Mesothelial cell of epicardium (in vitro differentiated cells): ENCODE data around the gene DTWD2. TPM values are rescaled to one million over a fixed set of nuclear protein-coding genes. Genes with fewer than 3 reads are reported as not detected.
"Not testable (repeated sequence)": the region's sequence is repeated elsewhere in the genome, so short reads cannot be mapped to it uniquely, and the experiment has no call there.

Experiments
- DNase-seq, 2 experiments: peaks; one replicate each; pipeline ENCODE4 v3.0.0; 2021; ENCODE audit warnings: low spot score in 2 of 2; ENCODE audit not compliant: unreplicated experiment in 2 of 2
- H3K27ac Mint-ChIP-seq: 2 replicates; pipeline ENCODE4 v1.8.0; 2021; ENCODE audit warnings: mixed read lengths
- H3K27me3 Mint-ChIP-seq: 2 replicates; pipeline ENCODE4 v1.8.0; 2021; ENCODE audit warnings: low read depth, mixed read lengths
- H3K36me3 Mint-ChIP-seq: 2 replicates; pipeline ENCODE4 v1.8.0; 2021; ENCODE audit warnings: mixed read lengths
- H3K4me1 Mint-ChIP-seq: 2 replicates; pipeline ENCODE4 v1.8.0; 2021; ENCODE audit warnings: mixed read lengths
- H3K4me3 Mint-ChIP-seq: 2 replicates; pipeline ENCODE4 v1.8.0; 2021; ENCODE audit warnings: mild to moderate bottlenecking, moderate library complexity, mixed read lengths
- H3K9me3 Mint-ChIP-seq: 2 replicates; pipeline ENCODE4 v1.8.0; 2021; ENCODE audit warnings: mixed read lengths
- CTCF ChIP-seq: fragments of 200-600 bp; sonication (generic); IDR thresholded peaks from one replicate; pipeline ENCODE4 v1.5.0; 2021; ENCODE audit warnings: antibody characterized with exemption; ENCODE audit not compliant: unreplicated experiment
- total RNA-seq: library from RNA; stranded (reverse); gene quantifications from 3 replicates; pipeline ENCODE4 v1.2.1, GENCODE V29; 2021

DTWD2 gene
- total RNA-seq, 1 donor from 2014 or later: 9.1 TPM

- no peak for TF ChIP-seq CTCF
- H3K27ac Mint-ChIP-seq: no peak overlapping the region
- H3K36me3 Mint-ChIP-seq: peaks cover 38% of the 10 kb centered on the region
- no peaks in the 10 kb centered on the region for H3K27me3 Mint-ChIP-seq
- H3K4me3 Mint-ChIP-seq: no peak overlapping the region
- peaks cover 46% of the 10 kb centered on the region for H3K9me3 Mint-ChIP-seq
- H3K4me1 Mint-ChIP-seq: no peaks in the 10 kb centered on the region
- DNase-seq: no peak
These were observed 113.2 kb downstream of the DTWD2 start for GRCh38 chr5:118875131-118875530.

- H3K27ac Mint-ChIP-seq: no peak overlapping the region
- no peaks in the 10 kb centered on the region for H3K4me1 Mint-ChIP-seq
- no peak for DNase-seq
- peaks cover 38% of the 10 kb centered on the region for H3K36me3 Mint-ChIP-seq
- TF ChIP-seq CTCF: no peak
- no peaks in the 10 kb centered on the region for H3K27me3 Mint-ChIP-seq
- H3K4me3 Mint-ChIP-seq: no peak overlapping the region
- H3K9me3 Mint-ChIP-seq: peaks cover 54% of the 10 kb centered on the region
These were observed 114.9 kb downstream of the DTWD2 start for GRCh38 chr5:118873417-118873816.

GRCh38 chr5:118863345-118863744 is 125.0 kb downstream of the DTWD2 start:
- TF ChIP-seq CTCF: no peak

GRCh38 chr5:118862596-118862995 is 125.8 kb downstream of the DTWD2 start:
- no peaks in the 10 kb centered on the region for H3K36me3 Mint-ChIP-seq
- no peak overlapping the region for H3K4me3 Mint-ChIP-seq
- no peak for DNase-seq
- no peaks in the 10 kb centered on the region for H3K27me3 Mint-ChIP-seq
- H3K27ac Mint-ChIP-seq: no peak overlapping the region
- no peaks in the 10 kb centered on the region for H3K4me1 Mint-ChIP-seq
- no peaks in the 10 kb centered on the region for H3K9me3 Mint-ChIP-seq
- TF ChIP-seq CTCF: no peak

More at GRCh38 chr5:118863345-118863744, 125.0 kb downstream of the DTWD2 start:
- Mint-ChIP-seq H3K9me3 (no peaks in the 10 kb centered on the region), H3K4me3 (no peak overlapping the region), H3K27me3 (no peaks in the 10 kb centered on the region), H3K27ac (no peak overlapping the region), H3K36me3 (no peaks in the 10 kb centered on the region), H3K4me1 (no peaks in the 10 kb centered on the region)
- DNase-seq: no peak

- no peak for DNase-seq
- Mint-ChIP-seq H3K36me3 (no peaks in the 10 kb centered on the region), H3K27me3 (no peaks in the 10 kb centered on the region), H3K27ac (no peak overlapping the region), H3K9me3 (peaks cover 9% of the 10 kb centered on the region), H3K4me3 (no peak overlapping the region), H3K4me1 (no peaks in the 10 kb centered on the region)
- no peak for TF ChIP-seq CTCF
These were observed 130.6 kb downstream of the DTWD2 start for GRCh38 chr5:118857700-118858099.

- no peak for DNase-seq
- Mint-ChIP-seq H3K4me1 (no peaks in the 10 kb centered on the region), H3K36me3 (peaks cover 11% of the 10 kb centered on the region), H3K27ac (no peak overlapping the region), H3K27me3 (no peaks in the 10 kb centered on the region), H3K4me3 (no peak overlapping the region), H3K9me3 (peaks cover 19% of the 10 kb centered on the region)
- TF ChIP-seq CTCF: no peak
These were observed 133.5 kb downstream of the DTWD2 start for GRCh38 chr5:118854819-118855218.

- peaks cover 28% of the 10 kb centered on the region for H3K9me3 Mint-ChIP-seq
- H3K36me3 Mint-ChIP-seq: peaks cover 11% of the 10 kb centered on the region
- not testable (repeated sequence) for H3K27me3 Mint-ChIP-seq, H3K4me1 Mint-ChIP-seq, H3K4me3 Mint-ChIP-seq, DNase-seq, H3K27ac Mint-ChIP-seq
These were observed 136.6 kb downstream of the DTWD2 start for GRCh38 chr5:118851785-118852184.

- H3K27ac Mint-ChIP-seq, H3K4me1 Mint-ChIP-seq, H3K27me3 Mint-ChIP-seq, DNase-seq, H3K4me3 Mint-ChIP-seq: not testable (repeated sequence)
- peaks cover 11% of the 10 kb centered on the region for H3K36me3 Mint-ChIP-seq
- peaks cover 28% of the 10 kb centered on the region for H3K9me3 Mint-ChIP-seq
These were observed 138.8 kb downstream of the DTWD2 start for GRCh38 chr5:118849507-118849906.
